Rectal smooth muscle tissue (tissue), 1 donor: ENCODE data around the gene EBI3.
"Not testable (repeated sequence)": the region's sequence is repeated elsewhere in the genome, so short reads cannot be mapped to it uniquely, and the experiment has no call there.

Experiments used
- H3K27ac ChIP-seq: one replicate; pipeline ENCODE4 v1.7.0; 2013; ENCODE audit warnings: low read depth, low read length, inconsistent platforms
- H3K27me3 ChIP-seq: one replicate; pipeline ENCODE4 v1.7.0; 2013; ENCODE audit warnings: low read length; ENCODE audit not compliant: control insufficient read depth, insufficient read depth
- H3K36me3 ChIP-seq: one replicate; pipeline ENCODE4 v1.7.0; 2013; ENCODE audit warnings: low read length; ENCODE audit not compliant: control insufficient read depth, insufficient read depth
- H3K4me1 ChIP-seq: one replicate; pipeline ENCODE4 v1.7.0; 2013; ENCODE audit warnings: low read length; ENCODE audit not compliant: control insufficient read depth, insufficient read depth
- H3K4me3 ChIP-seq: one replicate; pipeline ENCODE4 v1.7.0; 2013; ENCODE audit warnings: low read length
- H3K9ac ChIP-seq: one replicate; pipeline ENCODE4 v1.7.0; 2013; ENCODE audit warnings: low read length

The EBI3 gene

DNA sequence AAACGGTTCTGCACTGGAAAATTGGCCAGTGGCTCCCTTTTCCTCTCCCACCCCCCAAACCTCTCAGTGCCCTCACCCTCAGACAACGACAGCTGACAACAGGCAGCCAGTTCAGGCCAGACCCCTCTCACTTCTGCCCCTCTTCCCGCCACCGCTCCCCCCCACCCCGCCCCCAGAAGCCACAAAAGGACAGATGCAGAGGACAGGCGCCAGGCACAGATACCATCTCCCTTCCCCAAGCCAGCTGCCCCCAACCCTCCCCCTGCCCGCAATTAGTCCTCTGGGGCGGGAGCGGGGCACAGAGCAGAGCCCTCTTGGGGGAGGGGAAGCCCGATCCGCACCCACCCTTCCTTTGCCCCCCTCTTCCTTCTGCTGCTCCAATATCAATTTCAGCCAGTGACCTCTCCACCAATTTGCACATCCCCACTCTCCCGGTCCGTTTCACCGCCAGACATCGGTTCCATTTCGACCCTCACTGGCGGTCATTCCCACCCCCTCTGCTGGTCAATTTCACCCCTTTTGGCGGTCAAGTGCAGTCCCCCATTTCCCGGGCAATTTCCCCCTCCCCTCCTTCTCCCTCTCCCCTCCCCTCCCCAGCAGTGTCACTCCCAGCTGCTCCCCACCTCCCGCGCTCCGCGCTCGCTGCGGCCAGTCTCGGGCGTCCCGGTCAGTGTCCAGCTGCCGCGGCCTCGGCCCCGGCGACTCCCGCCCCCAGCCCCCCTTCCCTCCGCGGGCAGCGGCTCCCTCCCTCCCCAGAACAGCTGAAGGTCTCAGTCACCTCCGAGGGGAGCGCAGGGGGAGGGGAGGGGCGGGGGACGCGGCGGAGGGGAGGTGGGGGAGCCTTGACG lies 49.3 kb downstream of the EBI3 start, which contains the start of gene SHD:
TSS of gene SHD (plus strand) at position 848 of the 848 bp plus-strand sequence. CDS start 798 bp downstream, outside the sequence.
- Histone ChIP-seq H3K27ac (no peak within 1 kb of the TSS), H3K9ac (no peak within 1 kb of the TSS), H3K4me3 (peak within 1 kb of the TSS; percentile 32), H3K36me3 (no peaks in the 10 kb centered on the region), H3K4me1 (no peaks in the 10 kb centered on the region), H3K27me3 (peaks cover 23% of the 10 kb centered on the region)

DNA sequence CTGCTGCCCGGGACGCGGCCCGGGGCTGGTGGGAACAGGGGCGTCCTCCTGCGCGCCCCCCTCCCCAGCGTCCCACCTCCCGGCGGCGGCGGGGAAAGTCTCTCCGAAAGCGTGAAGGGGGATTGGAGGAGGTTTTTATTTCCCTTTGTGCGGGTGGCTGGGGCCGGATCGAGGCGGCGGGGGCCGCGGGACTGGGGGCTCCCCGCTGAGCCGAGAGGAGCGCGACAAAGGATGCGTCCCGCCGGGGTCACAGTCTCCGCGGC lies 49.9 kb downstream of the EBI3 start:
- Histone ChIP-seq H3K36me3 (no peaks in the 10 kb centered on the region), H3K4me3 (no peak overlapping the region), H3K27me3 (peaks cover 23% of the 10 kb centered on the region), H3K9ac (no peak overlapping the region), H3K4me1 (no peaks in the 10 kb centered on the region), H3K27ac (no peak overlapping the region)

DNA sequence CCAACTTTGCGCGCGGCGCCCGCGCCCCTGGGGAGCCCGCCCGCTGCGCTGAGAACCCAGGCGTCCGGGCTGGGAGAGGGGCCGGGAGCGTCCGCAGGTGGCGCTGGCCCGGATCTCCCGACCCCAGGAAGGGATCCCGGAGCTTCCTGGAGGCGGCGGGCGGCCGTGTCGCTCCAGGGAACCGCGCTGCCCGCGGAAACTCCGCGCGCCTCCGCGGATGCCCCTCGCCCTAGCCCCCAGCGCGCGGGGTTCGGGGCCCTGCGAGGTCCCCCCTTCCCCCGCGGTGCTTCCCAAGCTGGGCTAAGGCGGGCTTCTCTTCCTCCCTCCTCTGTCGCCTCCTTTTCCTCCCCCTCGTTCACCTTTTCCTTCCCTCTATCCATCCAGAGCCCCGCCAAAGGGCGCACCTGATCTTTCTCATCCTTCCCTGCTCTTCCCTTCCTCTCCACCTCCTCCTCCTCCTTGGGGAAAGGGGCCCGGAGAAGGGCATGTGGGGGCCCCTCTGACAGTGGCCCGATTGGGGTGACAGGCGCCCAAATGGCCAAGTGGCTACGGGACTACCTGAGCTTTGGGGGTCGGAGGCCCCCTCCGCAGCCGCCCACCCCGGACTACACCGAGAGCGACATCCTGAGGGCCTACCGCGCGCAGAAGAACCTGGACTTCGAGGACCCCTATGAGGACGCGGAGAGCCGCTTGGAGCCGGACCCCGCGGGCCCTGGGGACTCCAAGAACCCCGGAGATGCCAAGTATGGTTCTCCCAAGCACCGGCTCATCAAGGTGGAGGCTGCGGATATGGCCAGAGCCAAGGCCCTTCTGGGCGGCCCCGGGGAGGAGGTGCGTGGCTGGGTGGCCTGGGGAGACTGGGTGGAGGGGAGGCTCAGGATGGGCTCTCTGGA lies 50.5 kb downstream of the EBI3 start:
- Histone ChIP-seq H3K27me3 (peaks cover 23% of the 10 kb centered on the region), H3K36me3 (no peaks in the 10 kb centered on the region), H3K4me1 (no peaks in the 10 kb centered on the region), H3K27ac (no peak overlapping the region), H3K9ac (no peak overlapping the region), H3K4me3 (peak overlapping the region; percentile 32)

DNA sequence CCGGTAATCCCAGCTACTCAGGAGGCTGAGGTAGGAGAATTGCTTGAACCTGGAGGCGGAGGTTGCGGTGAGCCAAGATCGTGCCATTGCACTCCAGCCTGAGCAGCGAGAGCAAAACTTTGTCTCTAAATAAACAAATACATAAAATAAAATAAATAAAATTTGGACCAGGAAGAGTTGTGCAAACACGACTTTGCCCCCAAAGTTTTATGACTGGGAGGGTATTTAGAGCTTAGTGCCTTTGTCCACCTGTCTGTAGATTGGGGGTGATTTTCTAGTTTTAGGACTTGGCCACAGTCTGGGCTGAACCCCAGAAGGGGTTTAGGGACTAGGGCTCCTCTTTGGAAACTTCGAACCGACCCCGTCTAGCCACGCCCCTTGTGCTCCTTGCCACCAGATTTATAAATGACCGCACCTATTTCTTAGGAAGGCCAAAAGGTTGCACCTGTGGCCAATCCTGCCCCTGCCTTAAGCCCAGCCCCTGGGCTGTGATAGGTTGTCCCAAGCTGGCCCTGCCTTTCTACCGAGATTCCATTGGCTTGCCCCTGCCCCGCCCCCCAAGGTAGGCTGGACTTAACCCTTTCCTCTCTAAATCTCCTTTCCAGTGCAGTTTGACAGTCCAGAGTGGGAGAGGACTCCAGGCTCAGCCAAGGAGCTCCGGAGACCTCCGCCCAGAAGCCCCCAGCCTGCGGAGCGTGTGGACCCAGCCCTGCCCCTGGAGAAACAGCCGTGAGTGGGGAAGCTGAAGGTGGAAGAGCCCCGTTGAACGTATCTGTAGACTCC lies 55.0 kb downstream of the EBI3 start:
- no peak overlapping the region for H3K9ac ChIP-seq

DNA sequence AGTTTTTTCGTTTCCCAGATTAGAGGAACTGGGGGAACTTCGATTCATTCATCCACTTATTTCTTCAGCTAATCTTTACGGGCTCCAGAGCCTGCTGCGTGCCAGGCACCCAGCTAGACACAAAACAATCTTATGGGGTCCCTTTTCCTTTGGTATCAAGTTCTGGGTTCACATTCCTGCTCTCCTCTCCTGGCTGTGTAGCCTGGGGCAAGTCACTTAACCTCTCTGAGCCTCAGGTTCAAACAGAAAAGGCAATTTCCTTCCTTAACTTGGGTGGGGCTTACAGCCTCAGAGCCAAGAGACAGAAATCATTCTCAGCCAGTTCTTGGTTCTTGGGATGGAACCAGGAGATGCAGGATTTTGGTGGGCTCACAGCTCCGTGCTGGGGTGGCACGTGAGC lies 55.7 kb downstream of the EBI3 start:
- Histone ChIP-seq H3K27ac (no peak overlapping the region), H3K4me1 (no peaks in the 10 kb centered on the region), H3K4me3 (peak overlapping the region; percentile 38), H3K27me3 (peaks cover 9% of the 10 kb centered on the region), H3K9ac (no peak overlapping the region), H3K36me3 (no peaks in the 10 kb centered on the region)

More for the DNA sequence above, 55.0 kb downstream of the EBI3 start:
- peaks cover 15% of the 10 kb centered on the region for H3K27me3 ChIP-seq
- no peak overlapping the region for H3K27ac ChIP-seq
- H3K36me3 ChIP-seq = no peaks in the 10 kb centered on the region
- H3K4me1 ChIP-seq = no peaks in the 10 kb centered on the region
- peak overlapping the region; percentile 38 for H3K4me3 ChIP-seq

DNA sequence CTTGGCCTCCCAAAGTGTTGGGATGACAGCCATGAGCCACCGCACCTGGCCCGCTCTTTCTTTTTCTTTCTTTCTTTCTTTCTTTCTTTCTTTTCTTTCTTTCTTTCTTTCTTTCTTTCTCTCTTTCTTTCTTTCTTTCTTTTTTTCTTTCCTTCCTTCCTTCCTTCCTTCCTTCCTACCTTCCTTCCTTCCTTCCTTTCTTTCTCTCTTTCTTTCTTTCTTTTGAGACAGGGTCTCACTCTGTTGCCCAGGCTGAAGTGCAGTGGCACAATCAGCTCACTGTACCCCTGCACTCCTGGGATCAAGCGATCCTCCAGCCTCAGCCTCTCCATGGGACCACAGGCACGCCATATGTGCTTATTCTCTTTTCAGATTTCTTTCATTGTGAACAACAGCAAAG lies 56.8 kb downstream of the EBI3 start:
- not testable (repeated sequence) for H3K27me3 ChIP-seq, H3K36me3 ChIP-seq, H3K4me1 ChIP-seq, H3K9ac ChIP-seq, H3K27ac ChIP-seq, H3K4me3 ChIP-seq
